ENCODE results near the gene SHROOM3. TPM values are rescaled to one million over a fixed set of nuclear protein-coding genes. Genes with fewer than 3 reads are reported as not detected.

The SHROOM3 gene
- total and polyA plus RNA-seq, 2 of the 13 experiments (the other 11 are each of a cell fraction or from before 2014, with no cell fraction given), result 0.01 TPM; not detected in 1

DNA sequence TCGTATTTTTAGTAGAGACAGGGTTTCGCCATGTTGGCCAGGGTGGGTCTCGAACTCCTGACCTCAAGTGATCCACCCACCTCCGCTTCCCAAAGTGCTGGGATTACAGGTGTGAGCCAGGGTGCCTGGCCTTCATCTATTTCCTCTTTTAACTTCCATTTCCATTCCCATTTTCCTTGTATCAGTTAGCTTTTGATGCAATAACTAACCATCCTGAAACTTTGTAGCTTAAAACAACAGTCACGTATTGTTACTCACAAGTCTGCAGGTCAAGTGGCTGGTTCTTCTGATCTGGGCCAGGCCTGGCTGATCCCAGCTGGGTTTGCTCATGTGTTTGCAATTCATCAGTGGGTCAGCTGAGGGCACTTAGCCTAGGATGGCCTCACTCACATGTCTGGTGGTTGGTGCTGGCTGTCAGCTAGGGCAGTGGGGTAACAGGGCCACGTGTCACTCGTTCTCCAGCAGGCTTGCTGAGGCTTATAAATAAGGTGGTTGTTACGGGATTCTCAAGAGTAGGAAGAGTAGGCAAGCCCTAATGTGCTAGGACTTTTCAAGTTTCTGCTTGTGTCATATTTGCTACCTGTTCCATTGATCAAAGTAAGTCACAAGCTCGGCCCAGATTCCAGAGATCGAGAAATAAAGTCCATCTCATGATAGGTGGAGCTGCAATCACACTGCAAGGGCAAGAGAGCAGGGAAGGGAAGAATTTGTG is 374.7 kb downstream of the SHROOM3 start (continued):
- TF ChIP-seq ZNF709 (CRISPR knock-in tag; IDR thresholded peaks at IDR 0.05) (no peak), ZNF644 (CRISPR knock-in tag; IDR thresholded peaks at IDR 0.05; ENCODE audit: low read depth) (no peak; the same call in 1 of the 2 replicates), MAF1 (CRISPR knock-in tag; IDR thresholded peaks at IDR 0.05; ENCODE audit: borderline replicate concordance) (no peak), TBX2 (CRISPR knock-in tag; IDR thresholded peaks at IDR 0.05; ENCODE audit: borderline replicate concordance) (no peak; the same call in 1 of the 2 replicates), MXI1 (IDR thresholded peaks at IDR 0.05; ENCODE audit: borderline replicate concordance, low read depth, low read length) (peak; percentile 76; the same call in 2 of the 3 replicates), MZF1 (CRISPR knock-in tag; IDR thresholded peaks at IDR 0.05; ENCODE audit: borderline replicate concordance) (no peak), ZSCAN31 (CRISPR knock-in tag; IDR thresholded peaks at IDR 0.05; ENCODE audit: low read depth) (0 out of 2 replicates have a peak, but pooled peaks have one; percentile 34), HDAC1 (CRISPR knock-in tag; IDR thresholded peaks at IDR 0.05) (no peak; the same call in 1 of the 2 replicates), ZZZ3 (CRISPR knock-in tag; IDR thresholded peaks at IDR 0.05; ENCODE audit: borderline replicate concordance) (no peak), ZNF44 (CRISPR knock-in tag; IDR thresholded peaks at IDR 0.05) (no peak), YY1 (IDR thresholded peaks at IDR 0.05; ENCODE audit: insufficient read depth, insufficient replicate concordance, low read depth, low read length) (no peak), TGIF2 (CRISPR knock-in tag; IDR thresholded peaks at IDR 0.05) (no peak), HNRNPK (IDR thresholded peaks at IDR 0.05; ENCODE audit: low read depth, low read length, poor library complexity, severe bottlenecking) (no peak), GZF1 (CRISPR knock-in tag; IDR thresholded peaks at IDR 0.05) (no peak), MTF1 (CRISPR knock-in tag; IDR thresholded peaks at IDR 0.05) (no peak), ZNF761 (CRISPR knock-in tag; conservative IDR thresholded peaks at IDR 0.05) (no peak), ZNF253 (CRISPR knock-in tag; IDR thresholded peaks at IDR 0.05; ENCODE audit: borderline replicate concordance) (no peak), MTA3 (CRISPR knock-in tag; IDR thresholded peaks at IDR 0.05) (no peak), HHEX (CRISPR knock-in tag; IDR thresholded peaks at IDR 0.05) (no peak), ZNF160 (CRISPR knock-in tag; IDR thresholded peaks at IDR 0.05) (no peak), SNAI1 (CRISPR knock-in tag; IDR thresholded peaks at IDR 0.05; ENCODE audit: borderline replicate concordance) (no peak)
- TF ChIP-seq, protein P1, sequence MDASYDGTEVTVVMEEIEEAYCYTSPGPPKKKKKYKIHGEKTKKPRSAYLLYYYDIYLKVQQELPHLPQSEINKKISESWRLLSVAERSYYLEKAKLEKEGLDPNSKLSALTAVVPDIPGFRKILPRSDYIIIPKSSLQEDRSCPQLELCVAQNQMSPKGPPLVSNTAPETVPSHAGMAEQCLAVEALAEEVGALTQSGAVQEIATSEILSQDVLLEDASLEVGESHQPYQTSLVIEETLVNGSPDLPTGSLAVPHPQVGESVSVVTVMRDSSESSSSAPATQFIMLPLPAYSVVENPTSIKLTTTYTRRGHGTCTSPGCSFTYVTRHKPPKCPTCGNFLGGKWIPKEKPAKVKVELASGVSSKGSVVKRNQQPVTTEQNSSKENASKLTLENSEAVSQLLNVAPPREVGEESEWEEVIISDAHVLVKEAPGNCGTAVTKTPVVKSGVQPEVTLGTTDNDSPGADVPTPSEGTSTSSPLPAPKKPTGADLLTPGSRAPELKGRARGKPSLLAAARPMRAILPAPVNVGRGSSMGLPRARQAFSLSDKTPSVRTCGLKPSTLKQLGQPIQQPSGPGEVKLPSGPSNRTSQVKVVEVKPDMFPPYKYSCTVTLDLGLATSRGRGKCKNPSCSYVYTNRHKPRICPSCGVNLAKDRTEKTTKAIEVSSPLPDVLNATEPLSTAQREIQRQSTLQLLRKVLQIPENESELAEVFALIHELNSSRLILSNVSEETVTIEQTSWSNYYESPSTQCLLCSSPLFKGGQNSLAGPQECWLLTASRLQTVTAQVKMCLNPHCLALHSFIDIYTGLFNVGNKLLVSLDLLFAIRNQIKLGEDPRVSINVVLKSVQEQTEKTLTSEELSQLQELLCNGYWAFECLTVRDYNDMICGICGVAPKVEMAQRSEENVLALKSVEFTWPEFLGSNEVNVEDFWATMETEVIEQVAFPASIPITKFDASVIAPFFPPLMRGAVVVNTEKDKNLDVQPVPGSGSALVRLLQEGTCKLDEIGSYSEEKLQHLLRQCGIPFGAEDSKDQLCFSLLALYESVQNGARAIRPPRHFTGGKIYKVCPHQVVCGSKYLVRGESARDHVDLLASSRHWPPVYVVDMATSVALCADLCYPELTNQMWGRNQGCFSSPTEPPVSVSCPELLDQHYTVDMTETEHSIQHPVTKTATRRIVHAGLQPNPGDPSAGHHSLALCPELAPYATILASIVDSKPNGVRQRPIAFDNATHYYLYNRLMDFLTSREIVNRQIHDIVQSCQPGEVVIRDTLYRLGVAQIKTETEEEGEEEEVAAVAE (CRISPR knock-in tag; IDR thresholded peaks at IDR 0.05; ENCODE audit: borderline replicate concordance), result no peak
- TF ChIP-seq, protein P2, sequence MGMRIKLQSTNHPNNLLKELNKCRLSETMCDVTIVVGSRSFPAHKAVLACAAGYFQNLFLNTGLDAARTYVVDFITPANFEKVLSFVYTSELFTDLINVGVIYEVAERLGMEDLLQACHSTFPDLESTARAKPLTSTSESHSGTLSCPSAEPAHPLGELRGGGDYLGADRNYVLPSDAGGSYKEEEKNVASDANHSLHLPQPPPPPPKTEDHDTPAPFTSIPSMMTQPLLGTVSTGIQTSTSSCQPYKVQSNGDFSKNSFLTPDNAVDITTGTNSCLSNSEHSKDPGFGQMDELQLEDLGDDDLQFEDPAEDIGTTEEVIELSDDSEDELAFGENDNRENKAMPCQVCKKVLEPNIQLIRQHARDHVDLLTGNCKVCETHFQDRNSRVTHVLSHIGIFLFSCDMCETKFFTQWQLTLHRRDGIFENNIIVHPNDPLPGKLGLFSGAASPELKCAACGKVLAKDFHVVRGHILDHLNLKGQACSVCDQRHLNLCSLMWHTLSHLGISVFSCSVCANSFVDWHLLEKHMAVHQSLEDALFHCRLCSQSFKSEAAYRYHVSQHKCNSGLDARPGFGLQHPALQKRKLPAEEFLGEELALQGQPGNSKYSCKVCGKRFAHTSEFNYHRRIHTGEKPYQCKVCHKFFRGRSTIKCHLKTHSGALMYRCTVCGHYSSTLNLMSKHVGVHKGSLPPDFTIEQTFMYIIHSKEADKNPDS (CRISPR knock-in tag; IDR thresholded peaks at IDR 0.05), result no peak
- TF ChIP-seq, protein P3, sequence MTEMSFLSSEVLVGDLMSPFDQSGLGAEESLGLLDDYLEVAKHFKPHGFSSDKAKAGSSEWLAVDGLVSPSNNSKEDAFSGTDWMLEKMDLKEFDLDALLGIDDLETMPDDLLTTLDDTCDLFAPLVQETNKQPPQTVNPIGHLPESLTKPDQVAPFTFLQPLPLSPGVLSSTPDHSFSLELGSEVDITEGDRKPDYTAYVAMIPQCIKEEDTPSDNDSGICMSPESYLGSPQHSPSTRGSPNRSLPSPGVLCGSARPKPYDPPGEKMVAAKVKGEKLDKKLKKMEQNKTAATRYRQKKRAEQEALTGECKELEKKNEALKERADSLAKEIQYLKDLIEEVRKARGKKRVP (CRISPR knock-in tag; IDR thresholded peaks at IDR 0.05), result peak in 1 of 2 experiments; percentile 20; a peak in 1 of 4 replicates

Data from HepG2 (cell line).